Activated effector memory CD4-positive, alpha-beta T cell treated with anti-CD3 and anti-CD28 coated beads, Interleukin-2, amount 50 U/mL, for 16 hours (primary cell): ENCODE measurements around the gene THSD8.
"Not testable (repeated sequence)": the region's sequence is repeated elsewhere in the genome, so short reads cannot be mapped to it uniquely, and the experiment has no call there.

Experiments
- DNase-seq: peaks from one replicate; pipeline ENCODE4 v3.0.0-alpha.2; 2020

THSD8 gene

GRCh38 chr19:12793290-12794195 is 8.3 kb upstream of the THSD8 start:
- DNase-seq, result peak; percentile 97

DNA sequence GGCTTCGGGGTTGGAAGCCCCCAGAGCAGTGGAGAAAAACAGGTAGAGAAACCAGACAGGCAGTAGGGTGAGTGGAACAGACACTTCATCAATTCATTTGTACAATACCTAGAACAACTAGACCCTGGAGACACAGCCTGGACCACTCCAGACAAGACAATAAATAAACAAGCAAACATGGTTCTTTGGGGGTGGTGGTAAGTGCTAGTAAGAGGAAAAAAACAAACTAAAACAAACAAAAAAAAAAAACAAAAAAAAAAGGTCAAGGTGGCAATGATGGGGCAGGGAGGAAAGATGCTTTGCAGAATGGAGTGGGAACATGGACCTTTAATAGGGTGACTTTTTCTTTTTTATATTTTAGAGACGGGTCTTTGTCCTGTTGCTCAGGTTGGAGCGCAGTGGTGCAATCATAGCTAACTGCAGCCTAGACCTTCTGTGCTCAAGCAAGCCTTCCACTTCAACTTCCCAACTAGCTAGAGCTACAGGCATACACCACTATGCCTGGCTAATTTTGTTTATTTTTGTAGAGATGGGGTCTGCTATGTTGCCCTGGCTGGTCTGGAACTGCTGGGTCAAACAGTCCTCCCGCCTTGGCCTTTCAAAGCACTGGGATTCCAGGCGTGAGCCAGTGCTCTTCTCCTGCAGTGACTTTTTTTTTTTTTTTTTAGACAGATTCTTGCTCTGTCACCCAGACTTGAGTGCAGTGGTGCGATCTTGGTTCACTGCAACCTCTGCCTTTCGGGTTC is 7.5 kb upstream of the THSD8 start:
- no peak for DNase-seq

GRCh38 chr19:12794971-12795381 is 6.9 kb upstream of the THSD8 start:
- no peak for DNase-seq

GRCh38 chr19:12796146-12797071 is 5.5 kb upstream of the THSD8 start:
- peak; percentile 91 for DNase-seq

GRCh38 chr19:12797141-12797587 is 4.7 kb upstream of the THSD8 start:
- no peak for DNase-seq

DNA sequence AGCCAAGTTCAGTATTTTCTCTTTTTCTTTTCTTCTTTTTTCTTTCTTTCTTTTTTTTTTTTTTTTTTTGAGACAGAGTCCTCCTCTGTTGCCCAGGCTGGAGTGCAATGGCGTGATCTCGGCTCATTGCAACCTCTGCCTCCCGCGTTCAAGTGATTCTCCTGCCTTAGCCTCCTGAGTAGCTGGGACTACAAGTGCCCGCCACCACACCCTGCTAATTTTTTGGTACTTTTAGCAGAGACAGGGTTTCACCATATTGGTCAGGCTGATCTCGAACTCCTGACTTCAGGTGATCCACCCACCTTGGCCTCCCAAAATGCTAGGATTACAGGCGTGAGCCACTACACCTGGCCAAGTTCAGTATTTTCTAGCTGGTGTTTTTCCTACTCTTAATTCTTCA is 4.3 kb upstream of the THSD8 start:
- not testable (repeated sequence) for DNase-seq

GRCh38 chr19:12799742-12800465 is 2.0 kb upstream of the THSD8 start:
- no peak for DNase-seq

DNA sequence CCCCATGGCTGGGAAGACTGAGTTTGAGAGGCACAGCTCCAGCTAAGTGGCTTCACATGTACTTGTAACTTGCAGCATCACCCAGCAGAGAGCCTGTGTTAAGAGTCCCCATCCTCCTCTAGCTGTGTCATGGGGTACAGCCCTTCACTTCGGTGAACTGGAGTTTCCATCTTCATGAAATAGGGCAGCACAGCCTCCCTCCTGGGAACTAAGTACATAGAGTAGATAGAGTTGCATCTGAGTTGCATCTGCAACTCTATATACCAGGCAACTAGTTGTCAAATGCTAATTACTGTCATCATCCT is 1.5 kb upstream of the THSD8 start:
- no peak for DNase-seq

DNA sequence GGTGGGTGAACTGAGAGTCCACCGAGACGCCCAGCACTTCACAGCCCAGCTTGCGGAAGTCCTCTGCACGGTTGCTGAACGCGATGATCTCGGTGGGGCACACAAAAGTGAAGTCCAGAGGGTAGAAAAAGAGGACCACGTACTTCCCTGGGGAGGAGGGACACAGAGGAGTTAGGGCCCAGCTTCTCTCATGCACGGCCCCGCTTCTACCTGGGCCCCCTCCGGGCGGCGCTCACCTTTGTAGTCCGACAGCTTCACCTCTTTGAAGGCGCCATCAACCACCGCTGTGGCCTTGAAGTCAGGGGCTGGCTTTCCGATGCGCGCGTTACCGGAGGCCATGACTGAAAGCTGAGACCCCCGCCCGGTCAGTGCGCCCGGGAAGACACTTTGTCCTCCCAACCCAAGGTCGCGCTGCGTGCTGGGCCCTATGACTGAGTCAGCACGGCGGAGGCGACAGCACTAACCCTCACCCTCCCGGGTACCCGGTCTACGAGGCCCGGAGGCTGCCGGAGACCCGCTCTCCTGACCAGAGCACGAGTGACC is 875 bp upstream of the THSD8 start:
- peak; percentile 73 for DNase-seq

- DNase-seq, result no peak
Observed at GRCh38 chr19:12802267-12803106, 618 bp downstream of the THSD8 start.

- no peak for DNase-seq
Observed at GRCh38 chr19:12804051-12804450, 2.2 kb downstream of the THSD8 start.

DNA sequence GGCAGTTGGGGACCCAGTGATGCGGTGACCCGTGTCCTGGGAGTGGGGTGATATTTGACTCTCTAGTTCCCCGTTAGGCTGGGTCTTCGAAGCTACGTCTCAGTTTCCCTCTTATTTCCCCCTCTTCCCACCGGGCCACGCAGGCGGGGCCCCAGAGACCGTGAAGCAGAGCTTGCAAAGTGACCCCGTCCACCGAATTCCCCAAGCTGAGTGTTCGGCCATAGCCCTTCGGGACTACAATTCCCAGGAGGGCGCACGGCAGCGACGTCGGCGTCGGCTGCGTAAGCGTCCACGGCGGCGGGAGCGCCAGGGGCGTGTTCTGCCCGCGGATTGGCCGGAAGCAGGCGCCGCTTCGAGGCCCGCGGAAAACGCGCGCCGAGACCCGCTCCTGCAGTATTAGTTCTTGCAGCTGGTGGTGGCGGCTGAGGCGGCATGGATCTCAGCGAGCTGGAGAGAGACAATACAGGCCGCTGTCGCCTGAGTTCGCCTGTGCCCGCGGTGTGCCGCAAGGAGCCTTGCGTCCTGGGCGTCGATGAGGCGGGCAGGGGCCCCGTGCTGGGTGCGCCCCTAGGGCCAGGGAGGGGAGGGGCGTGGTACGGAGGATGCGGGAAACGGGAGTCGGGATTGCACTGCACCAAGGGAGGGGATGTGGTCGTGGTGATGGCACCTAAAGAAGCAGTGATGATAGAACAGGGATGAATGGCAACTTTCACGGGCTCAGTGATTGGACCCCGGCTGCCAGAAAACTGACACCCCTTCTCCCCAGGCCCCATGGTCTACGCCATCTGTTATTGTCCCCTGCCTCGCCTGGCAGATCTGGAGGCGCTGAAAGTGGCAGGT is 4.6 kb downstream of the THSD8 start, which contains the start of gene RNASEH2A:
TSS of gene RNASEH2A (plus strand) at position 343 of the 840 bp plus-strand sequence. CDS start at position 433, 90 bp downstream.
- peak; percentile 95 for DNase-seq

DNA sequence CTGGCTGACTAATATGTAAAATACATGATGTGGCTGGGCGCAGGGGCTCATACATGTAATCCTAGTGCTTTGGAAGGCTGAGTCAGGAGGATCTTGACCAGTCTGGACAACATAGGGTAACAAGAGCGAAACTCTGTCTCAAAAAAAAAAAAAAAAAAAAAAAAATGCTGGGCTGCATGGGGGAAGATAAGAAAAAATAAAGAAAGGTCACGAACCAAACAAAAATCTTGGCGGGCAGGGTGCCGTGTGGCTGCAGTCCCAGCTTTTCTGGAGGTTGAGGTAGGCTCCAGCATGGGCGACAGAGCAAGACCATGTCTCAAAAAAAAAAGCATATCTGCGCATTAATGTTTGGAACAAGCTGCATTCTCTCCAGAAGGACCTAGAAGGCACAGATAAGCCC is 13.2 kb downstream of the THSD8 start:
- no peak for DNase-seq

GRCh38 chr19:12817188-12817587 is 15.3 kb downstream of the THSD8 start:
- not testable (repeated sequence) for DNase-seq

DNA sequence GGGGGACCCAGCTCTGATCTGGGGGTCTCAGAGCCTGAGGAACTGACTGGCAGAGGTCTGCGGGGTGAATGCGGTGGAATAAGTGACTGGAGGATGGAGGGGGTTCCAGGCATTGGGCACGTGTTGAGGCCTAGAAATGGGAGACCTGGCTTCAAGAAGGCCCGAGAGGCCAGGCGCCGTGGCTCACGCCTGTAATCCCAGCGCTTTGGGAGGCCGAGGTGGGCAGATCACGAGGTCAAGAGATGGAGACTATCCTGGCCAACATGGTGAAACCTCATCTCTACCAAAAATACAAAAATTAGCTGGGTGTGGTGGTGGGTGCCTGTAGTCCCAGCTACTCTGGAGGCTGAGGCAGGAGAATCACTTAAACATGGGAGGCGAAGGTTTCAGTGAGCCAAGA is 15.9 kb downstream of the THSD8 start:
- DNase-seq, result not testable (repeated sequence)

DNA sequence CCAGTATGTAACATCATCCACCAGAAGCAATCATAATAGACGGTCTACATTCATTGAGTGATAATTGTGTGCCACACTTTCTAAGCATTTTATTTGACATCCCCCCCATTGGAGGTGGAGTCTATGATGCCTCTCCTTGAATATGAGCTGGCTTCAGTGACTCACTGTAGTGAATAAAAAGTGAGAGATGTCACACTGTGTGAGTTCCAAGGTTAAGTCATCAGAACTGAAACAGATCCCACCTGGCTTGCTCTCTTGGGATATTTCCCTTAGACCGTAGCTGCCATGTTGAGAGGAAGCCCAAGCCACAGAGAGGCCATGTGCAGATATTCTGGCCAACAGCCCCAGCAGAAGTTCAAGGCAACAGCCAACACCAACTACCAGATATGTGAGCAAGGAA is 19.9 kb downstream of the THSD8 start:
- DNase-seq, result no peak

GRCh38 chr19:12825254-12826131 is 23.6 kb downstream of the THSD8 start:
- DNase-seq, result peak; percentile 72

- DNase-seq, result peak; percentile 67
Observed at GRCh38 chr19:12828494-12828893, 26.6 kb downstream of the THSD8 start.

DNA sequence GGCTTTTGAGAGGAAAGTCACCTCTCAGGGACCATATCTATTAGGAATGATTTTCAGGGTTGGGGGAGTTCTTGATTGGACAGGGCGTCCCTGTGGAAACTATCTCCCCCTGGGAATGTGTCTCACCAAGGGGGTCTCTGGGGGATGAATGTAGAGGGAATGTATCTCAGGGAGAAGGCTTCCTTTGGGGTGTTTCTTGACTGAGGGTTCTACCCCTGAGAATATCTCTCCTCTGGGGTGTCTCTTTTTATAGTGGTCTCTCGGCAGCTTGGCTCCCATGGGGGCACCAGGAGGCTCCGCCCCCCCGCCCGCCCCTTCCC is 31.5 kb downstream of the THSD8 start:
- DNase-seq, result no peak
